Fibroblast of peridontal ligament (primary cell): Measurements from ENCODE around the gene PRAMEF17.
"Not testable (repeated sequence)": the region's sequence is repeated elsewhere in the genome, so short reads cannot be mapped to it uniquely, and the experiment has no call there.

Experiments
- DNase-seq: peaks from one replicate; pipeline ENCODE4 v3.0.0-alpha.2; 2010; ENCODE audit errors: extremely low read depth

The PRAMEF17 gene

GRCh38 chr1:13389332-13389731 lies at the start of gene PRAMEF17:
Gene PRAMEF17, plus strand, starts transcription at chr1:13389632. Its CDS starts 26 bp downstream, at chr1:13389658.
- DNase-seq: not testable (repeated sequence)

GRCh38 chr1:13342496-13342895 lies 46.9 kb upstream of the PRAMEF17 start:
- DNase-seq: not testable (repeated sequence)

- DNase-seq: not testable (repeated sequence)
These were observed 42.4 kb upstream of the PRAMEF17 start, which contains the start of gene PRAMEF14 for GRCh38 chr1:13347034-13347433. Gene PRAMEF14, minus strand, starts transcription at chr1:13347134. Its CDS starts 1,820 bp downstream, at chr1:13345314.

- DNase-seq: not testable (repeated sequence)
These were observed 36.0 kb upstream of the PRAMEF17 start for GRCh38 chr1:13353476-13353875.

- not testable (repeated sequence) for DNase-seq
These were observed 35.0 kb upstream of the PRAMEF17 start for GRCh38 chr1:13354475-13354874.

GRCh38 chr1:13356774-13357173 lies 32.7 kb upstream of the PRAMEF17 start:
- peak; percentile 26 for DNase-seq

GRCh38 chr1:13362364-13362763 lies 27.1 kb upstream of the PRAMEF17 start:
- not testable (repeated sequence) for DNase-seq

GRCh38 chr1:13364928-13365327 lies 24.5 kb upstream of the PRAMEF17 start:
- DNase-seq: not testable (repeated sequence)

- not testable (repeated sequence) for DNase-seq
These were observed 22.9 kb upstream of the PRAMEF17 start for GRCh38 chr1:13366536-13366935.

GRCh38 chr1:13368544-13368943 lies 20.9 kb upstream of the PRAMEF17 start:
- not testable (repeated sequence) for DNase-seq

- not testable (repeated sequence) for DNase-seq
These were observed 10.4 kb upstream of the PRAMEF17 start for GRCh38 chr1:13378983-13379382.

- not testable (repeated sequence) for DNase-seq
These were observed 9.1 kb upstream of the PRAMEF17 start for GRCh38 chr1:13380380-13380779.

- DNase-seq: not testable (repeated sequence)
These were observed 3.6 kb downstream of the PRAMEF17 start for GRCh38 chr1:13393004-13393403.

- DNase-seq: not testable (repeated sequence)
These were observed 5.3 kb downstream of the PRAMEF17 start for GRCh38 chr1:13394761-13395160.

- DNase-seq: not testable (repeated sequence)
These were observed 5.9 kb downstream of the PRAMEF17 start for GRCh38 chr1:13395311-13395710.

GRCh38 chr1:13407811-13408210 lies 18.4 kb downstream of the PRAMEF17 start:
- no peak for DNase-seq

GRCh38 chr1:13410150-13410549 lies 20.7 kb downstream of the PRAMEF17 start, which contains the start of gene PRAMEF20:
Gene PRAMEF20, plus strand, starts transcription at chr1:13410450. Its CDS starts 5,905 bp downstream, at chr1:13416355.
- DNase-seq: not testable (repeated sequence)

- DNase-seq: no peak
These were observed 41.1 kb downstream of the PRAMEF17 start for GRCh38 chr1:13430495-13430894.

- no peak for DNase-seq
These were observed 42.8 kb downstream of the PRAMEF17 start for GRCh38 chr1:13432251-13432650.

GRCh38 chr1:13433694-13434358 lies 44.4 kb downstream of the PRAMEF17 start:
- not testable (repeated sequence) for DNase-seq

- no peak for DNase-seq
These were observed 46.0 kb downstream of the PRAMEF17 start for GRCh38 chr1:13435458-13435857.

- not testable (repeated sequence) for DNase-seq
These were observed 49.8 kb downstream of the PRAMEF17 start for GRCh38 chr1:13439104-13439783.
